K562 (cell line): ENCODE results near the gene MAP3K12. TPM values are rescaled to one million over a fixed set of nuclear protein-coding genes. Genes with fewer than 3 reads are reported as not detected.

ENCODE experiments used
- ARID1B ChIP-seq: fragments of 450-650 bp; IDR thresholded peaks from 2 replicates; pipeline ENCODE4 v1.6.1; 2016; ENCODE audit warnings: antibody characterized with exemption, mild to moderate bottlenecking, inconsistent platforms
- CCNT2 ChIP-seq: IDR thresholded peaks from 2 replicates; pipeline ENCODE4 v1.6.1; 2011; ENCODE audit warnings: borderline replicate concordance, low read depth, mild to moderate bottlenecking, moderate library complexity, mixed read lengths, low read length; ENCODE audit not compliant: insufficient read length; ENCODE audit errors: extremely low read depth
- ESRRA ChIP-seq: fragments of 450-650 bp; IDR thresholded peaks from 2 replicates; pipeline ENCODE4 v1.6.1; 2014; ENCODE audit warnings: low read depth, mild to moderate bottlenecking, moderate library complexity, borderline replicate concordance
- FOXK1 ChIP-seq: sonication (generic); formaldehyde crosslinking; IDR thresholded peaks from 2 replicates; pipeline ENCODE4 v1.8.0; 2022; ENCODE audit warnings: missing genetic modification reagents, mild to moderate bottlenecking, borderline replicate concordance
- KLF6 ChIP-seq: fragments of 250-450 bp; sonication (Bioruptor Pico); IDR thresholded peaks from 2 replicates; pipeline ENCODE4 v1.4.0; 2020; ENCODE audit warnings: mild to moderate bottlenecking, moderate library complexity, borderline replicate concordance
- NFE2L1 ChIP-seq: fragments of 450-650 bp; IDR thresholded peaks from 2 replicates; pipeline ENCODE4 v1.6.1; 2016; ENCODE audit warnings: missing genetic modification characterization, low read depth, mild to moderate bottlenecking, missing compliant biosample characterization, moderate library complexity, borderline replicate concordance
- PML ChIP-seq: IDR thresholded peaks from 2 replicates; pipeline ENCODE4 v1.6.1; 2012; ENCODE audit warnings: low read length, inconsistent platforms
- PTRF ChIP-seq: fragments of 450-650 bp; IDR thresholded peaks from 2 replicates; pipeline ENCODE4 v1.6.1; 2016; ENCODE audit warnings: mild to moderate bottlenecking, missing genetic modification characterization, missing compliant biosample characterization
- TSC22D4 ChIP-seq: fragments of 450-650 bp; IDR thresholded peaks from 2 replicates; pipeline ENCODE4 v1.6.1; 2016; ENCODE audit warnings: missing genetic modification characterization, missing biosample characterization, control low read depth
- ZNF134 ChIP-seq: fragments of 250-450 bp; sonication (Bioruptor Pico); conservative IDR thresholded peaks from 2 replicates; pipeline ENCODE4 v1.4.0; 2020
- ZNF444 ChIP-seq: fragments of 250-450 bp; sonication (Bioruptor Pico); IDR thresholded peaks from 2 replicates; pipeline ENCODE4 v1.4.0; 2020; ENCODE audit warnings: mild to moderate bottlenecking, moderate library complexity
- ZNF639 ChIP-seq, 2 experiments: fragments of 200-800 bp in 1 of 2; sonication (Bioruptor generic) in 1 of 2; sonication (generic) in 1 of 2; formaldehyde crosslinking in 1 of 2; IDR thresholded peaks in 1 of 2; conservative IDR thresholded peaks in 1 of 2; 2 replicates each; pipeline versions ENCODE4 v1.5.0 to v1.6.1; 2016 to 2020; ENCODE audit warnings: missing compliant biosample characterization in 1 of 2, missing genetic modification characterization in 1 of 2, missing genetic modification reagents in 1 of 2
- polyA plus RNA-seq, 8 experiments: library from polyadenylated mRNA; depleted of rRNA in 4 of 8; stranded (reverse) in 5 of 8; unstranded in 3 of 8; fragments of >200 nt; fragmentation: Nextera tagmentation in 2 of 8; fragmentation: Illumina TruSeq in 1 of 8; extraction: Ambion mirVana in 2 of 8; extraction: Trizol in 1 of 8; gene quantifications; 2 replicates each; pipeline versions ENCODE4 v1.2.1 to v1.2.3, GENCODE V29; 2011 to 2014; ENCODE audit warnings: inconsistent platforms in 1 of 8, missing spikeins in 1 of 8
- total RNA-seq, 7 experiments: library from RNA; depleted of rRNA in 6 of 7; stranded (reverse); fragments of >200 nt in 6 of 7; fragmentation: Illumina TruSeq in 2 of 7; extraction: Trizol in 2 of 7; gene quantifications; 2 replicates each; pipeline versions ENCODE4 v1.2.1 to v1.2.3, GENCODE V29; 2011 to 2021; ENCODE audit warnings: low replicate concordance in 1 of 7
- TF ChIP-seq, protein P1 (sequence below): fragments of 250-450 bp; sonication (Bioruptor Pico); IDR thresholded peaks from 2 replicates; pipeline ENCODE4 v1.5.0; 2021; ENCODE audit warnings: mild to moderate bottlenecking, moderate library complexity
- TF ChIP-seq, protein P2 (sequence below): fragments of 250-450 bp; sonication (Bioruptor Pico); IDR thresholded peaks from 2 replicates; pipeline ENCODE4 v1.8.0; 2021; ENCODE audit warnings: moderate library complexity, mild to moderate bottlenecking, inconsistent platforms

MAP3K12 gene
- total and polyA plus RNA-seq, 9 of the 15 experiments (the other 6 are each of a cell fraction or from before 2014, with no cell fraction given) = 0.10 to 2.4 (median 1.6) TPM

DNA sequence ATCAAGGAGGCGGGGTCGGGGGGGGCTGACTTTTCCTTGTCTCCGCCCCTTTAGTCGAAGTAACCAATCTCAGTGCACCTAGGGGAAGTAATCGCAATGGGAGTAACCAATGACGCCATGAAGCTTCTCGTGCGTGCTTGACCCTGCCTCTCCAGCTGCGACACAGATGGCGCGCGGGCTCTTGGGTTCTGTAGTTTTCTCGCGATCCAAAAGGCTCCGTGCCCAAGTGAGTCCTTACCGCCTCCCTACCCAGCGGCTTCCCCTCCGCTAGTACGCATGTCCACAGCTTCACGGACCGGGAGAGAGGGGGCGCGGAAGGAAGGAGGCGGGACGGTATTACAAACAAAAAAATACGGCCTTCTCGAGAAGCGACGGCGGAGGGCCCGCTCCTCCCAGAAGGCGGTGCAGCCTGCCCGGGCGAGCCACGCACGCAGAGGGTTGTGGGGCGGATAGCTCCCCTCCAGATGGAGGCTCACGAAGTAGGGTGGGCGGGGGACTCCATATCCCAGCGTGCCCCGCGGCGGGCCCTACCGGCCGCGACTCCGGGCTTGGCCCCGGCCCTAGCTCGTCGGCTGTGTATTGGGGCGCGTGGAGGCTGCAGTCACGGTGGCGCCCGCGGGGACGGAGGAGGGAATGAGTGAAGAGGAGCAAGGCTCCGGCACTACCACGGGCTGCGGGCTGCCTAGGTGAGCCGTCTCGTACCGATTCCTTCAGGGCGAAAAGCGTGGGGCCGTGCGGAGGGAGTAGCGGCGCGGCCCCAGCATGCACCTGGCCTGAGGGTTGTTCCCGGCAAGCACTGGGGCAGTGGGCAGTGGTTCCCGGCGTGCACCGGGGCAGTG lies 1.7 kb upstream of the MAP3K12 start, which contains the start of gene TARBP2 (continued):
- TF ChIP-seq, protein P1, sequence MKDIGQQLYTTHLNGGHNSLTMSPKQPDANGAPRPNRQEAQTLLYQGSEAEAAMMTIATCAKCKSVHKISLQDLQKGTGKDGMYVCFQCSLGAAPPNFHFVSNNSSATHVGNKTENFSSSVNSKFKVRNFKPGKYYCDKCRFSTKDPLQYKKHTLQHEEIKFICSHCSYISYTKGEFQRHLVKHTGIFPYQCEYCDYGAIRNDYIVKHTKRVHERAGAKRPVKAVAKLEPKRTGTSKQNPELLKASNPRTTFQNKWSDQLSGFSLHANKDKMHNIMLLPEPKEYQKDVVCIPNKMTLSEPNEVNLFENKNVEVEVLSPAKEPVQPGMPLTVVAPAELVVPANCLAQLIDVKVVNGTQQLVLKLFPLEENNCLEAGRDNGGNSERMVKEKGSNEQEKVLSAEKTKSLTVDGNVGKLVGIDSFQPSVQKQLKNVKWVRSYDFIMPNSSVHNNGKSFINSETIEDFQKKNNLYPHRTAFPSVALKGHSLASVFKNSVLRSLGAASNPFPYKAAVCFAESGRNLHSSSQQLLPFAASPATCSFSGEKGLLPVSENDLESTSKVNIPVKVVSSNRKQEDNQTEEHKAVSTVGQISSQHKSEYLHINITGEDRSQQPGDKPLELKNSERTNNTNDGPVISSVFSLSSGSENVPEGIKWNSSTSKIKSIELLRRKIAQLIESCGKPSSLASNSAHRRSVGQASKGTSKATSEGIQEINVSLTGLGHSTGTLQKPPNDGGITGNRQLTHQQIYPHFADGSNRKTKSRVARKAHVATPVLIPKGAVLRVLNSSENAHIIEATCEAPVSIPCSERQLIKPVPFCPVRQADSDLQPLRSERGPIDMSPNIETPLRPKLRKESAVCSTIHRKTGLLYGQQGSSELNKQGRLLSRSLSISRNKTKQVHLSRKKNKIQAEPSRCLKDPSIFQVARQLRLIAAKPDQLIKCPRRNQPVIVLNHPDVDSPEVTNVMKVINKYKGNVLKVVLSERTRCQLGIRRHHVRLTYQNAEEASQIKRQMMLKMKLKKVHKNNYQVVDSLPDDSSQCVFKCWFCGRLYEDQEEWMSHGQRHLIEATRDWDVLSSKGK (CRISPR knock-in tag) = no peak
- no peak for TF ChIP-seq NFE2L1 (tag)
- TF ChIP-seq ZNF639 (CRISPR knock-in tag; conservative IDR thresholded peaks at IDR 0.05 in 1 of 2, IDR thresholded peaks at IDR 0.05 in 1 of 2) = peak in 1 of 2 experiments; percentile 95; a peak in 2 of 4 replicates
- 0 out of 2 replicates have a peak, but pooled peaks have one; percentile 10 for TF ChIP-seq ESRRA
- TF ChIP-seq TSC22D4 (tag) = no peak
- no peak for TF ChIP-seq PTRF (tag)
- peak; percentile 46; the same call in 1 of the 2 replicates for TF ChIP-seq ZNF134 (CRISPR knock-in tag)
- TF ChIP-seq KLF6 (CRISPR knock-in tag) = peak; percentile 82; the same call in 1 of the 2 replicates
- peak; percentile 38 for TF ChIP-seq CCNT2
- TF ChIP-seq, protein P2, sequence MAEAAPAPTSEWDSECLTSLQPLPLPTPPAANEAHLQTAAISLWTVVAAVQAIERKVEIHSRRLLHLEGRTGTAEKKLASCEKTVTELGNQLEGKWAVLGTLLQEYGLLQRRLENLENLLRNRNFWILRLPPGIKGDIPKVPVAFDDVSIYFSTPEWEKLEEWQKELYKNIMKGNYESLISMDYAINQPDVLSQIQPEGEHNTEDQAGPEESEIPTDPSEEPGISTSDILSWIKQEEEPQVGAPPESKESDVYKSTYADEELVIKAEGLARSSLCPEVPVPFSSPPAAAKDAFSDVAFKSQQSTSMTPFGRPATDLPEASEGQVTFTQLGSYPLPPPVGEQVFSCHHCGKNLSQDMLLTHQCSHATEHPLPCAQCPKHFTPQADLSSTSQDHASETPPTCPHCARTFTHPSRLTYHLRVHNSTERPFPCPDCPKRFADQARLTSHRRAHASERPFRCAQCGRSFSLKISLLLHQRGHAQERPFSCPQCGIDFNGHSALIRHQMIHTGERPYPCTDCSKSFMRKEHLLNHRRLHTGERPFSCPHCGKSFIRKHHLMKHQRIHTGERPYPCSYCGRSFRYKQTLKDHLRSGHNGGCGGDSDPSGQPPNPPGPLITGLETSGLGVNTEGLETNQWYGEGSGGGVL (CRISPR knock-in tag) = no peak
- peak; percentile 64 for TF ChIP-seq PML
- peak; percentile 26; the same call in 1 of the 2 replicates for TF ChIP-seq ARID1B
- TF ChIP-seq ZNF444 = peak; percentile 67; the same call in 1 of the 2 replicates
- TF ChIP-seq FOXK1 (CRISPR knock-in tag) = 0 out of 2 replicates have a peak, but pooled peaks have one; percentile 72
